Neural cell (in vitro differentiated cells): ENCODE results near the gene ANKRD45.
"Not testable (repeated sequence)": the region's sequence is repeated elsewhere in the genome, so short reads cannot be mapped to it uniquely, and the experiment has no call there.

Experiments used
- EP300 ChIP-seq: fragments of 450-650 bp; conservative IDR thresholded peaks from 2 replicates; pipeline ENCODE4 v1.6.1; 2014; ENCODE audit warnings: antibody characterized with exemption, mild to moderate bottlenecking, moderate library complexity; ENCODE audit not compliant: poor library complexity, severe bottlenecking
- EZH2 ChIP-seq: fragments of 200-600, 300-800 bp; shearing (Covaris generic), sonication (generic); IDR thresholded peaks from 2 replicates; pipeline ENCODE4 v1.6.1; 2014; ENCODE audit warnings: antibody characterized with exemption, low read length, borderline replicate concordance, mild to moderate bottlenecking; ENCODE audit not compliant: insufficient read depth, poor library complexity, severe bottlenecking
- POLR2AphosphoS5 ChIP-seq: IDR thresholded peaks from 2 replicates; pipeline ENCODE4 v1.6.1; 2012
- REST ChIP-seq: IDR thresholded peaks from 2 replicates; pipeline ENCODE4 v1.6.1; 2012; ENCODE audit warnings: borderline replicate concordance
- SMC3 ChIP-seq: fragments of 450-650 bp; conservative IDR thresholded peaks from 2 replicates; pipeline ENCODE4 v1.6.1; 2014; ENCODE audit warnings: antibody characterized with exemption, mild to moderate bottlenecking, moderate library complexity; ENCODE audit not compliant: poor library complexity
- TF ChIP-seq, protein P1 (sequence below): fragments of 450-650 bp; IDR thresholded peaks from 2 replicates; pipeline ENCODE4 v1.5.1; 2014; ENCODE audit warnings: antibody characterized with exemption, mild to moderate bottlenecking, moderate library complexity; ENCODE audit not compliant: poor library complexity, severe bottlenecking

GRCh38 chr1:173674496-173674895 is 4.8 kb upstream of the ANKRD45 start:
- TF ChIP-seq, protein P1, sequence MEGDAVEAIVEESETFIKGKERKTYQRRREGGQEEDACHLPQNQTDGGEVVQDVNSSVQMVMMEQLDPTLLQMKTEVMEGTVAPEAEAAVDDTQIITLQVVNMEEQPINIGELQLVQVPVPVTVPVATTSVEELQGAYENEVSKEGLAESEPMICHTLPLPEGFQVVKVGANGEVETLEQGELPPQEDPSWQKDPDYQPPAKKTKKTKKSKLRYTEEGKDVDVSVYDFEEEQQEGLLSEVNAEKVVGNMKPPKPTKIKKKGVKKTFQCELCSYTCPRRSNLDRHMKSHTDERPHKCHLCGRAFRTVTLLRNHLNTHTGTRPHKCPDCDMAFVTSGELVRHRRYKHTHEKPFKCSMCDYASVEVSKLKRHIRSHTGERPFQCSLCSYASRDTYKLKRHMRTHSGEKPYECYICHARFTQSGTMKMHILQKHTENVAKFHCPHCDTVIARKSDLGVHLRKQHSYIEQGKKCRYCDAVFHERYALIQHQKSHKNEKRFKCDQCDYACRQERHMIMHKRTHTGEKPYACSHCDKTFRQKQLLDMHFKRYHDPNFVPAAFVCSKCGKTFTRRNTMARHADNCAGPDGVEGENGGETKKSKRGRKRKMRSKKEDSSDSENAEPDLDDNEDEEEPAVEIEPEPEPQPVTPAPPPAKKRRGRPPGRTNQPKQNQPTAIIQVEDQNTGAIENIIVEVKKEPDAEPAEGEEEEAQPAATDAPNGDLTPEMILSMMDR: not testable (repeated sequence)
- TF ChIP-seq EZH2, EP300, SMC3, POLR2AphosphoS5, REST: not testable (repeated sequence)
